ENCODE results near the gene NOS3. TPM values are rescaled to one million over a fixed set of nuclear protein-coding genes. Genes with fewer than 3 reads are reported as not detected.

The NOS3 gene
- polyA plus RNA-seq, 1 experiment: 1.3 TPM

- no peak for TF ChIP-seq CTCF (IDR thresholded peaks at IDR 0.05; ENCODE audit: insufficient read depth, low read depth, low read length)
- CTCF ChIA-PET: interaction anchor here (0.5 to 1.8 kb wide), 5 partner anchors 9 to 94 kb away, joined by 3 to 6 read pairs (median 4); no protein-coding TSS in a partner anchor
- Histone ChIP-seq H3K36me3 (ENCODE audit: control insufficient read depth, insufficient read depth, low read length) (no peaks in the 10 kb centered on the region), H3K27me3 (ENCODE audit: control insufficient read depth, insufficient read depth, low read length) (peaks cover 4% of the 10 kb centered on the region), H3K4me3 (ENCODE audit: low read depth, low read length) (no peak overlapping the region)
- no peak for DNase-seq (ENCODE audit: low read depth)
- POLR2A ChIA-PET: no interaction called here
These were observed 1.3 kb downstream of the NOS3 start for GRCh38 chr7:150992051-150992640.

GRCh38 chr7:150992833-150993302 lies 2.1 kb downstream of the NOS3 start:
- POLR2A ChIA-PET: no interaction called here

GRCh38 chr7:150993511-150993910 lies 2.7 kb downstream of the NOS3 start:
- Histone ChIP-seq H3K36me3 (ENCODE audit: control insufficient read depth, insufficient read depth, low read length) (no peaks in the 10 kb centered on the region), H3K27me3 (ENCODE audit: control insufficient read depth, insufficient read depth, low read length) (no peaks in the 10 kb centered on the region; the same call in 1 of the 2 replicates), H3K4me3 (ENCODE audit: low read depth, low read length) (no peak overlapping the region)
- CTCF ChIA-PET: interaction anchor here (1.1 to 1.9 kb wide), 3 partner anchors 8 to 25 kb away, joined by 6 to 11 read pairs (median 6); no protein-coding TSS in a partner anchor
- no peak for TF ChIP-seq CTCF (IDR thresholded peaks at IDR 0.05; ENCODE audit: insufficient read depth, low read depth, low read length)
- POLR2A ChIA-PET: no interaction called here
- no peak for DNase-seq (ENCODE audit: low read depth)

More at GRCh38 chr7:150992833-150993302, 2.1 kb downstream of the NOS3 start:
- peaks cover under 1% of the 10 kb centered on the region; the same call in 1 of the 2 replicates for H3K27me3 ChIP-seq (ENCODE audit: control insufficient read depth, insufficient read depth, low read length)
- CTCF ChIA-PET: interaction anchor here (0.8 to 1.8 kb wide), 4 partner anchors 9 to 94 kb away, joined by 3 to 6 read pairs (median 4); no protein-coding TSS in a partner anchor
- DNase-seq (ENCODE audit: low read depth): no peak
- no peaks in the 10 kb centered on the region for H3K36me3 ChIP-seq (ENCODE audit: control insufficient read depth, insufficient read depth, low read length)
- no peak overlapping the region for H3K4me3 ChIP-seq (ENCODE audit: low read depth, low read length)
- no peak for TF ChIP-seq CTCF (IDR thresholded peaks at IDR 0.05; ENCODE audit: insufficient read depth, low read depth, low read length)

GRCh38 chr7:150994141-150994837 lies 3.5 kb downstream of the NOS3 start:
- Histone ChIP-seq H3K4me3 (ENCODE audit: low read depth, low read length) (no peak overlapping the region), H3K27me3 (ENCODE audit: control insufficient read depth, insufficient read depth, low read length) (no peaks in the 10 kb centered on the region; the same call in 1 of the 2 replicates), H3K36me3 (ENCODE audit: control insufficient read depth, insufficient read depth, low read length) (no peaks in the 10 kb centered on the region)
- TF ChIP-seq CTCF (IDR thresholded peaks at IDR 0.05; ENCODE audit: insufficient read depth, low read depth, low read length): no peak
- no peak for DNase-seq (ENCODE audit: low read depth)
- POLR2A ChIA-PET: no interaction called here
- CTCF ChIA-PET: interaction anchor here (0.9 to 1.9 kb wide), 5 partner anchors 8 to 129 kb away, joined by 3 to 11 read pairs (median 6); no protein-coding TSS in a partner anchor

- ChIA-PET CTCF (interaction anchor here (0.9 to 1.9 kb wide), 4 partner anchors 9 to 129 kb away, joined by 3 to 11 read pairs (median 5); no protein-coding TSS in a partner anchor), POLR2A (no interaction called here)
- no peaks in the 10 kb centered on the region; the same call in 1 of the 2 replicates for H3K27me3 ChIP-seq (ENCODE audit: control insufficient read depth, insufficient read depth, low read length)
- H3K36me3 ChIP-seq (ENCODE audit: control insufficient read depth, insufficient read depth, low read length): no peaks in the 10 kb centered on the region
- no peak for TF ChIP-seq CTCF (IDR thresholded peaks at IDR 0.05; ENCODE audit: insufficient read depth, low read depth, low read length)
- DNase-seq (ENCODE audit: low read depth): no peak
- H3K4me3 ChIP-seq (ENCODE audit: low read depth, low read length): no peak overlapping the region
These were observed 4.2 kb downstream of the NOS3 start for GRCh38 chr7:150994838-150995510.
